ENCODE data around the gene BCCIP.

Gene BCCIP

DNA sequence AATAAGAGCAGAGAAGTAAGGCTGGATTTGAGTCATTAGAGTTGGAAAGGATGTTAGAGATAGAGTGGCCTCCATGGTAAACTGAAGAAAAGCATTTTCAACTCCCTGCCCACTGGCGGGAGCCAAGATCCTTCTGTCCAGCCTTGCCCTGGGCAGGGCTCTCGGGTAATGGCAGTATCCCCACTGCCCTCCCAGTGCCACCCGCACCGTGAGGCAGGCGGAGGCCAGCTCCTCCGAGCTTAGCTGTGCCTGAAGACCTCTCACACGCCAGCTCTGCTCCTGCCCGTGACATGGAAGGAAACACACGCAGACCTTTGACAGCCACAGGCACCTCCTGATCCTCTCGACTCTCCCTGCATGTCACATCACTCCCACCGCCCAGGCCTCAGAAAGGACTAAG, 22.3 kb downstream of the BCCIP start:
- no peak for DNase-seq

DNA sequence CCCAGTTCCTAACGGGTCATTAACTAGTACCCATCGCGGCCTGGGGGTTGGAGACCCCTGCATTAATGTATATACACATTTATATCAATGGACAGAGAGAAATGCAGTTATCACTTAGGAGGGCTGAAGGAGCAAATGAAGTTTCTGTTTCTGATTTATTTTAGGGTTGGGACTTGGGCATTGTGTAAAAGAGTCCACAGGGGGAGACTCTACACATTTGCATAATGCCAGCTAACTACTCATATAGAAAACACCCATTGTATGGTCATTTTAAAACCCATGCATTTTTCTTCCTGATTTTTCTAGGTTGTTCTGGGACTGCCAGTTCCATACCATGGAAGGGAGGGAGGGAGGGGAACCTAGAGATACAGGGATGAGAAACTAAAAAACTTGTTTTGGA, 23.5 kb downstream of the BCCIP start:
- DNase-seq: no peak

DNA sequence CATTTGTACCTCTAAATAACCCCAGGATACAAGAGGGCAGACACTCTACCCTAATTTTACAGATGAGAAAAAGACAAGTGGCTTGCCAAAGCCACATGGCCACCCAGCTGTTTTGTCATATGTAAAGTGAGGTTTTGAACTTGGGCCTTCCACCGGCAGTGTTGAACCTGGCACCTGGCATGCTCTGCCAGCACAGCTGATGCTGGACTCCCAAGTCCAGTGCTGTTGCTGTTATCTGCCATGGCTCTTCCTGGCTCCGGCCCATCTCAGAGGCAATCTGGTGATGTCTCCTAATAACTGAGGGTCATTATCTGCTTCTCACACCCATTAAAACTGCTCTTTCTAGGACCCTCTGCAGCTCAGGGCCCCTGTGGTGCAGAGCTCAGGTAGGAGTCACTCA, 25.0 kb downstream of the BCCIP start:
- no peak for DNase-seq

DNA sequence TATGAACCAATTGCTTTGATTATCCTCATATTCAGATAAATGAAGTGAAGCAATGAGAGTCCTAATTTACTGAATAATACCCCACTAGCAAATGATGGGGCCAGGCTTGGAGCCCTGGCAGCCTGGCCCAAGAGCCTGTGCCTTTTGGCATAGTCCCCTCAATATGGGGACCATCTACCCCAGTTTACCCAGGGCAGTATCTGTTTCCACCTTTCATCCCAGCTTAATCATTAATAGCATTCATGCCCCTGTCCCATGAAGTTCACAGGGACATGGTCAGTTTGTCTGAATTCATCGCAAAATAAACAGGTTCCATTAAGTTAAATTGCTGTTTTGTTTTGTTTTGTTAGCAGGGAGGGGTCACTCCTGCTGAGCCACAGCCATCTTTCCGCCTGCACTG, 25.5 kb downstream of the BCCIP start:
- no peak for DNase-seq

DNA sequence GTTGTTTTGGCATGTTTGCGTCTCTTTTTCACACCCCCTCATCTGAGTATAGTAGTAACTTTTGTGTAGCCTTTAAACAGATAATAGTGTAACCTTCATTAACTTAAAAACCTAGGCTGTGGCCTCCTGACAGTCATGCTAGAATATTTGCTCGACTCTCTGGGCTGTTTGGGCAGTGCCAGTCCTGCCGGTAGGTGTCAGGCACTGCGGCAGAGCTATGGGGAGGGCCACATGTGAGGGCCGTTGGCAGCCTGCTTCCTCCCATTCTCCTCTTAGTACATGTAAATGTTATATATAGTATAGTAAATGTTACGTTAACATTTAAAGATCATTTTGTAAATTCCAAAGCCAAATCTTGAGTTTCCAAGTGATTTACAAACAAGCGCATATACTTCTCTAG, 26.1 kb downstream of the BCCIP start:
- DNase-seq: no peak

DNA sequence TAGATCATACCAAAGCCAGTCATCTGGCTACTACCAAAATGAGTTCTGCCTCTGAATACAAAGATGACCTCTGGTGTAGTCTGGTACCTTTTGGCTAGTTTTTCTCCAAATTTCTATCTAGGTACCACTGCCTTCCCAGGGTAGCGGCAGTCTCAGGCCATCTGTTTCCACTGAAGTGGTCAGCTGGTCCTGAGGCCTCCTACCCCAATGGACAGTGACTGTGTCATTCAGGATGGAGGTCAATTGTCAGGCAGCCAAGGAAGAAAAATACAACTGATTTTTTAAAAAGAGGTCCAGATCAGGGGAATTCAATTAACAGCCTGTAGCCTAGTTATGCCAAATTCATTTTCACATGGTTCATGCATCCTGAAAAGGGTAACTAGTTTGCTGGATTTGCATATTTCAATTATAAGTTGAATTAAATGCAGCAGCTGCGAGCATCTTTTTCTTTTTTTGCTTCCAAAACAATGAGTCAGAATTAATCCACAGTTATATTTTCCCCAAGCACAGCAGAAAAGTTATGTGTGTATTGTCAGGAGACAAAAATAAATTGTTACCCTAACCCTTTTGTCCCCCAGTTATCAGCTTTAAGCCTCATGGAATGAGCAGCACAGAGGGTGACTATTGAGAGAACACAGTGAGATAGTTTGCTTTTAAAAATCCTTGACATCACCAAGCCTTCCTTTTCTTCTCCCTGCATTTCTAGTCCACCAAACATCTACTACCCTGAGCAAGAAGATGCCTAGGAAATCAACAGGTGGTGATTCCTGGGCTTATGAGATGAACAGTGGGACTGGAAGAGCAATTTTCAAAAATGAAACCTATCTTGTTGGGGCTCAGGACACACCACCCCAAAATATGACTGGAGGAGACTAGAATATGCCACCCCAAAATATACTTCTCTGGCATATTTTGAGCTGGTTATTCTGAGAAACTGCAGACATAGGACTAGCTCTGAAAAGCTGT, 27.7 kb downstream of the BCCIP start:
- no peak for DNase-seq

DNA sequence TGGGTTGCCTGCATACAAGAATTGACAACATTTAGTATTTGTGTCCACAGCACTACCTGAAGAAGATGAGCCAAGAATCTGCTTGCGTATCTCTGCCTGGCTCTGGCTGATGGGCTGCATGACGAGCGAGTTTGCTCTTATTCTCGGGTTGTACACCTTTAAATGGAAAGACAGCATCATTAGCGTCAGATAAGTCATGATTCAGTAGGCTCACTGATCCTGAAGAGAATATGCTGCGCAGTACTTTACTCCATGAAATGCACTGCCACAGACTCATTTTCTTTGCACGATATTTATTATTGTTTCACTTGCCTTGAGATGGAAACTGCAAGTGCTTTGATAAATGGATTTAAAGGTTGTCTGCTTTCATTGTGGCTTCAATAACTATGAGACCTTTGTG, 29.1 kb downstream of the BCCIP start:
- DNase-seq: no peak

DNA sequence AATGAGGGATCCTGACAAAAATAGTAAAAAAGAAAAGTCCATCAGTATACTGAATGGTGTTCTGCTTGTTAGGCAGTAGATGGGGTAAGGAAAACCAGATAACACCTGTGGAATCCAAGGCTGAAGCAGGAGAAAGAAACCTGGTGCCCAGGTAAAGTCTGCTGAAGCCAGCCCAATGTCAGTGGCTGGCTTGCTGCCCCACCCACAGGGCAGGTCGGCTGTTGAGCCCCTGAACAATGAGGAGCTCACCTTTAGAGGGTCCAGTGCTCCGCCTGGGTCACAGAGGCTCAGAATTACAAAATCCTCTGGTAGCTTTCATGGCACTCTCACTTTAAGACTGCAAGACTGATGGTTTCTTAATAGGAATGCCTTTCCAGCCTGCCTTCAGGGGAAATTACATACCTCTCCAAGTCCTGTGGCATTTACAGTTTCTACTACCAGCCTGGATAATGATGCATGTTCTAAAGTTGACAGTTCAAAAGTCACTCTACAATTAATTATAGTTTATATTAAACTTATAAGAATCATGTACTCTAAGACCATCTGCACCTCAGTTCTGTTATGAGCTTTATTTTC, 33.9 kb downstream of the BCCIP start:
- no peak for DNase-seq

DNA sequence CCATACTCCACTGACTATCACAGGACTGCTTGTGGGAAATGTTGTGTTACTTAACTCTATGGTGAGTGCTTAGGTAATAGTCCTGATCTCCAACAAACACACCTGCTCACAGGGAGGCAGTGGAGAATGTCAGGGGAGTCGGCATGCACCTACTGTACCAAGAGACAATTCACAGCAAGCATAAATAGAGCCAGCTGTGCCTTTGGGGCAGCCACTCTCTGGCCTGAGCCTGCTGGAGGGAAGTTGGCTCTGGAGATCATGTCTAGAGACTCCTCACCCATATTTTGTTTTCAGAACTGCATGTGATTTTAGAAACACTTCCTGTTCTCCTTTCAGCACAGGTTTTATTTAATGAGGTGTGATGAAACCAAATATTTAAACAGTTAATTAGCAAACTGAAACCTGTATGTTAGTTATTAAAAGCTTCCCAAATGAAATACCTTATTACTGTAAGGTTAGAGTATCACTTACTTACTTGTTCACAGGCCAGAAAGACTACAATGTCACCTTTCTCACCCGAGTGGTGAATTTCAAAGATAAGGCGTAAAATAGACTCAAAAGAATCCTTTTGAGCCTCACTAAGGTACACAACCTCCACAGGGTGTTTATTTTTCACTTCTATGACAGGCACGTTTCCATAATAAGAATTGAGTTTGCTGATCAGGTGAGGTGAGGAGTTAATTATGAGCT, 35.9 kb downstream of the BCCIP start:
- DNase-seq: peak; percentile 3

DNA sequence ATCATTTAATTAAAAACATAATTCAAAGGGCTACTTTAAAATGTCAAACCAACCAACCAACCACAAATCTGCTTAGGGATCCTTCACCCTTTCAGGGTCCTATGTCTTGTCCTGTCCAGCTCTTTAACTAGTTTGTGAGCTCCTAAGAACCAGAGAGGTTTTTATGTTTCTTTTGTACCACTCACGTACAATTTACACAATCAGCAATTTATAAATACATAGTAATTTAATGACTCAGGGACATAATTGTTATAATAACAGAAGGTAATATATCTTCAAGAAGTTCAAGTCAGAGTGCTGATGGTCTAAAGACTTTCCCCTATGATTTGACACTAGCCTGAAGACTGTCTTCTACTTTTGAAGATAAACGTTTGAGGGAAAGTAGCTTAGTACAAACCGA, 41.8 kb downstream of the BCCIP start:
- no peak for DNase-seq

DNA sequence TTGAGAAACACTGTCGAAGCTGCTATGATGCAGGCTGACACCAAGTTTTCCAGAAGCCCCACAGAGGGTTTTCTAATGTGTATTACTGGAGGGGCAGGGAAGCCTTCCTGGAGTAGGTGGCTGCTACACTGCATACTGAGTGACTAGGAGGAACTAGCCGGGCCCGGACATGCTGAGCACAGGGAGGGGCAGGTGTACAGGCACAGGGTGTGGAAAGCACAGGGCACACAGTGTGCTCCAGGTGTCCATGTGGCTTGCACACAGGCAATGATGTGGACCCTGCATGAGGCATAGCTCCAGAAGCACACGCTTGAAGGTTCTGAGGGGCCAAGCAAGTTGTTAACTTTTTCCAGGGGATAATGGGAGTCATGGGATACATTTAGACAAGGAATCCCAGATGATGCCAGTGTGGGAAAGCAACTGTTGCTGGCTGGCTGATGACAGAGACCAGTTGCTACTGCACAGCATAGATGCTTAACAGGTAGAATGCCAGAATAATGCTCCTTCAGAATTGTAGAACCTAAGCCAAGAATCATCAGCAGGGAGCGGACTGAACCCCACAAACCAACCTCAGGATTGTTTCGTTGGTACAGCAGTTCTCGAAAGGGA, 43.2 kb downstream of the BCCIP start:
- no peak for DNase-seq

DNA sequence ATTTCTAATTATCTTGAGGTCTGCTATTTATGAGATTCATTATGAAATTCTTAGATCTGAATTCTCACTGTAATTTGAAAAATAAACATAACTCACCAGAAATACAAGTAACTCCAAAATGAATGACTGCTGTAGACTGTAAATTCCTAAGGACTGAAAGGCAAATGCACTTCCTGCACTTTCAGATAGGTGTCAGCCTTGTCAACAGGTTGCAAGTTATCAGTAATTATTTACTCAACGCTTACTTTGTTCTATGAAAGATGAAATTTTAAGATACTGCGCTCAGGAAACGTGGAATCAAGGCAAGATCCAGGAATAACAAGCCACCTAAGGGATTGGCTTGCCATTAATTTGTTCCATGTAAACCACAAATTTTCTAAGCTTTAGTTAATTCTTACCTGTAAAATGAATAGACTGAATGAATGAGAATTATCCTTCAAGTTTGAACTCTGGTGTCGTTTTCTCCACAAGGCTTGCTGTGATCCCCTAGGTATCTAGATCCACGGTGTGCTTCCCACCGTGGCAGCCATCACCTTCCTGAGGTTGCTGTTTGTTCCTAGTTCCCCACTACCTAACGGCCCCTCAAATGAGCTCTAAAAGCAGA, 45.1 kb downstream of the BCCIP start:
- DNase-seq: peak; percentile 40

DNA sequence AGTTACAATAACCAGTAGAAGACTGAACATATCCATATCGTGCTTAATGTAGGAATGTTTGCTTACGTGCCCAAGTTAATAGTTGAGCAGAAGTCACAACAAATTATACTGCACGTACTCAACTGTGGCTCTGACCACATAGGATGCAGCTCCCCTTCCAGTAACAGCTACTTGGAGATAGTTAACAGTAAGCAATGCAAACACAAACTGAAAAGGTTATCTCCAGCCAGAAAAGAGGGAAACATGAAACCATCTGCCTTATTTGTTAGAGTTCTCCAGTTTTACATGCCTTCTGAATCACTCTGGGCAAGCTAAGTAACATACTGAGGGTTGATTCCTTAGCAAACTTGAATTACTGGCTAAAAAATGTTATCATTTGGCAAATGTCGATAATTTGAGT, 48.0 kb downstream of the BCCIP start:
- no peak for DNase-seq

DNA sequence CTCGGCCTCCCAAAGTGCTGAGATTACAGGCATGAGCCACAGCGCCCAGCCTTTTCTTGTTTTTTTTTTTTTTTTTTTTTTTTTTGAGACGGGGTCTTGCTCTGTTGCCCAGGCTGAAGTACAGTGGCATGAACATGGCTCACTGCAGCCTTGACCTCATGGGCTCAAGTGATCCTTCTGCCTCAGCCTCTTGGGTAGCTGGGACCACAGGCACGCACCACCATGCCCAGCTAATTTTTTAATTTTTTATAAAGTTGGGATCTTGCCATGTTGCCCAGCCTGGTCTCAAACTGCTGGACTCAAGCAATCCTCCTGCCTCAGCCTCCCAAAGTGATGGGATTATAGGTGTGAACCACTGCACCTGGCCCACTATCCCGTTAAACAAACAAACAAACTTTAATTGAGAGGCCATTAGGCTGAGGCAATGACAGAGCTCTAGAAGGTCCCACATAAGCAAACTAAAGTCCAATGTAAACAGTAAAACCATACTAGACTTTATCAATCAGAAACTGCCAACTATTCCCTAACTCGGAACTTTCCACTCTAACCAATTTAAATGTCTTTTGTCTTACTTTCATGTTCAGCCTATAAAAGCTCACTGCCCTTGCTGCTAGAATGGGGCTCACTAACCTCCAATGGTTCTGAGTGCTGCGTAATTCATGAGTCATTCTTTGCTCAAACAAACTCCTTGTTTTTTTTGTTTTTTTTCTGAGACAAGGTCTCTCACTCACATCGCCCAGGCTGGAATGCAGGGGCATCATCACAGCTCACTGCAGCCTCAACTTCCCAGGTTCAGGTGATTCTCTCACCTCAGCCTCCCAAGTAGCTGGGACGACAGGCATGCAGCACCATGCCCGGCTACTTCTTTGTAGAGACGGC, 55.9 kb downstream of the BCCIP start:
- DNase-seq: no peak

DNA sequence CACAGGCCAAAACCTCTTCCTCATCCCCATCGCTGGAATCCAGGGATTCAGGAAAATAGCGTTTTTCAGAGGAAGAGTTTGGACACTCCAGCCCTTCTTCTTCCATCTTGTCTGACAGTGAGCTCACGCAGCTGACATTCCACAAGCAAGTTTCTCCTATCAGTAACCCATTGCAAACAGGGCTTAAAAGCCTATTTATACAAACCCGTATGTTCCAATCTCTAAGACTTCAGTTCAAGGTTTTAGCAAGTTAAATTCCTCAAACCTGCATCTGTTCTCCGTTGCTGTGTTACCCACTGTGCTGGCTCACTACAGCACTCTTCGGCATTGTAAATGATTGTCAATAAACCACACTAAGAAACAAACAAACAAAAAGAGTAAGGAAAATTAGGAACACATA, 57.4 kb downstream of the BCCIP start:
- no peak for DNase-seq

DNA sequence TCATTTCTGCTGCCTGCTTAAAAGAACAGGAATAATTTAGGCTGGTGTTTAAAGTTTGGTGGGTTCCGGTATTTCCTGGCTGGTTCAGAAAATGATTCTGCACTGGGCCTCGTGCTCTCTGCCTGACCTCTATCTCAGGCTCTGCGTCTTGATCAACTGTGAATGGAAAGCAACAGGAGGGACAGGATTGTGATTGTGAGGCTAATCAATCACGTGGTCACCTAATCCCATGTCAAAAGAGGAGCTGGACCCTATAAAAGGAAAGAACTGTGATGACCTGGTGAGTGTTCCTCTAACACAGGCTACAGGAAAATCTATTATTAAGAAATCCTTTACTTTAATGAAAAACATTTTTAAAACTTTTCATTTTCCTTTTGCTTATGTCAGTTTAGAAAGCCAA, 57.8 kb downstream of the BCCIP start, which contains the start of gene DHX32:
Gene DHX32 (minus strand): TSS at position 101 of the 400 bp plus-strand sequence. CDS start 468 bp downstream, outside the sequence.
- DNase-seq: no peak

DNA sequence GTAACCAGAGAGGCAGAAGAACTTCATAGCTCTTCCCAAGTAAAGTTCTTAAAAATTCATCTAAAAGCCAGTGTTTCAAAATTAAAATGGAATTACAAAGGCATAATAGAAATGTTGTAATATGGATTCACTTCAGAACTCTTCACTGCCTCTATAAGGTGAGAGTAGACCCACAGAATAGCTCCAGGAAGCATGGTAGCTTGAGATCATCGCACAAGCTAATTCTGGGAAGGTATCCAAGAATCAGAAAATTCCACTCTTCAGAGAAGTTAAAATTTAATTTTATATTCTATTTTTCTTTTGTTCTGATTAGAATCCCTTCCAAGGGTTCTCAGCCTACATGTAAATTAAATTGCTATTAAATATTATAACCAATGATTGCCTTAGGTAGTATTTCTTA, 59.2 kb downstream of the BCCIP start:
- no peak for DNase-seq

DNA sequence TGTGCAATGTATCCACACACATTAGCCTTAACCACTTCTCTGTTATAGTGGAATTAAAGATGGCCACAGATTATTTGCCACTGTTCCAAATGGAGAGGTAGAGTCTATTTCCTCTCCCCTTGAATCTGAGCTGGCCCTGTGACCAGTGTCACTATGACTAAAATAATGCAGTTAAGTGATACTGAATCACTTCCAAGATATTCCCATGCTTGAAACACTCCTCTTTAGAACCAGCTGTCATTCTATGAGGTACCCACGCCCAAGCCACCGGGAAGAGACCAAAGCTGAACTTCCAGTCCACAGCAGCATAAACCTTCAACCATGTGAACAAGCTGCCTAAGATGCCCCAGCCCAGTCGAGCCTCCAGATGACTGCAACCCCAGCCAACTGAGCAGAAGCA, 59.9 kb downstream of the BCCIP start:
- no peak for DNase-seq
